ENCODE results near the gene SCN8A.

DNA sequence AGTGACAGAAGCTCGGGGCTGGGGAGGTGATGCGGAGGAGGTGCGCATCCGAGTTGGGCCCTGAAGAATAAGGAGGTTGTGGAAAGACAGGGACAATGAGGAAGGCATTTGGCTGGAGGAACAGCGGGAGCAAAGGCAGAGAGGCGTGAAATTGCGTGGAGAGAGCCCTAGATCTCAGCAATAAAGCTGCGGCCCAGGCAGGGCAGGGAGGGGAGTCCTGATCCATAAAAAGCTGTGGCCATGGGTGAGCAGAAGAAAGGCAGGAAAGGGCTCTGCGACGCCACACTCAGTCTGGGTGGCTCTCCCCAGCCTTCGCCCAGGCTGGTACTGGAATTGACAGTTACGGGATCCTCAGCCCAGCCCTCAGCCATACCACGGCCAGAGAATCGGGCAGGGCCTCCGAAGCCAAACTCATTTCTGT is 255.2 kb downstream of the SCN8A start:
- TF ChIP-seq POLR2A (IDR thresholded peaks at IDR 0.05; ENCODE audit: low read depth, low read length) (no peak), EZH2 (IDR thresholded peaks at IDR 0.05; ENCODE audit: borderline replicate concordance, low read depth, low read length, severe bottlenecking) (no peak), POLR2AphosphoS5 (IDR thresholded peaks at IDR 0.05; ENCODE audit: insufficient read depth, low read depth, low read length) (no peak), JUN (IDR thresholded peaks at IDR 0.05; ENCODE audit: borderline replicate concordance, insufficient read depth, insufficient read length, low read depth) (no peak), FOS (IDR thresholded peaks at IDR 0.05; ENCODE audit: borderline replicate concordance, insufficient read depth, low read length) (no peak)
- TF ChIP-seq, protein P1, sequence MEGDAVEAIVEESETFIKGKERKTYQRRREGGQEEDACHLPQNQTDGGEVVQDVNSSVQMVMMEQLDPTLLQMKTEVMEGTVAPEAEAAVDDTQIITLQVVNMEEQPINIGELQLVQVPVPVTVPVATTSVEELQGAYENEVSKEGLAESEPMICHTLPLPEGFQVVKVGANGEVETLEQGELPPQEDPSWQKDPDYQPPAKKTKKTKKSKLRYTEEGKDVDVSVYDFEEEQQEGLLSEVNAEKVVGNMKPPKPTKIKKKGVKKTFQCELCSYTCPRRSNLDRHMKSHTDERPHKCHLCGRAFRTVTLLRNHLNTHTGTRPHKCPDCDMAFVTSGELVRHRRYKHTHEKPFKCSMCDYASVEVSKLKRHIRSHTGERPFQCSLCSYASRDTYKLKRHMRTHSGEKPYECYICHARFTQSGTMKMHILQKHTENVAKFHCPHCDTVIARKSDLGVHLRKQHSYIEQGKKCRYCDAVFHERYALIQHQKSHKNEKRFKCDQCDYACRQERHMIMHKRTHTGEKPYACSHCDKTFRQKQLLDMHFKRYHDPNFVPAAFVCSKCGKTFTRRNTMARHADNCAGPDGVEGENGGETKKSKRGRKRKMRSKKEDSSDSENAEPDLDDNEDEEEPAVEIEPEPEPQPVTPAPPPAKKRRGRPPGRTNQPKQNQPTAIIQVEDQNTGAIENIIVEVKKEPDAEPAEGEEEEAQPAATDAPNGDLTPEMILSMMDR (IDR thresholded peaks at IDR 0.05; ENCODE audit: extremely low read depth in 1 of 2, insufficient read depth in 1 of 2, low read depth in 1 of 2, low read length in 2 of 2), result no peak
- TF ChIP-seq, protein P2, sequence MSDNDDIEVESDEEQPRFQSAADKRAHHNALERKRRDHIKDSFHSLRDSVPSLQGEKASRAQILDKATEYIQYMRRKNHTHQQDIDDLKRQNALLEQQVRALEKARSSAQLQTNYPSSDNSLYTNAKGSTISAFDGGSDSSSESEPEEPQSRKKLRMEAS (IDR thresholded peaks at IDR 0.05; ENCODE audit: insufficient read depth, insufficient read length), result no peak

Measured in endothelial cell of umbilical vein (primary cell).